Daoy (cell line): Measurements from ENCODE around the gene DNM3. TPM values are rescaled to one million over a fixed set of nuclear protein-coding genes. Genes with fewer than 3 reads are reported as not detected.
"Not testable (repeated sequence)": the region's sequence is repeated elsewhere in the genome, so short reads cannot be mapped to it uniquely, and the experiment has no call there.

Experiments
- DNase-seq: peaks from one replicate; pipeline ENCODE4 v3.0.0-alpha.2; 2015; ENCODE audit warnings: low read depth
- total RNA-seq: library from RNA; depleted of rRNA; stranded (reverse); fragments of >200 nt; shearing (Covaris generic); gene quantifications from 2 replicates; pipeline ENCODE4 v1.2.3, GENCODE V29; 2014

The DNM3 gene
- total RNA-seq, 1 experiment from 2014 or later = 4.5 TPM

GRCh38 chr1:172417557-172417956 is 576.3 kb downstream of the DNM3 start:
- no peak for DNase-seq

- DNase-seq = no peak
Measured at GRCh38 chr1:172420385-172420784, 579.1 kb downstream of the DNM3 start, which contains the start of gene C1orf105. TSS of gene C1orf105 (plus strand) at chr1:172420685. CDS start at chr1:172420886, 201 bp downstream.

GRCh38 chr1:172421974-172422604 is 580.8 kb downstream of the DNM3 start:
- no peak for DNase-seq

GRCh38 chr1:172423336-172423735 is 582.0 kb downstream of the DNM3 start:
- DNase-seq = no peak

GRCh38 chr1:172425339-172425738 is 584.0 kb downstream of the DNM3 start:
- no peak for DNase-seq

- no peak for DNase-seq
Measured at GRCh38 chr1:172427191-172427590, 585.9 kb downstream of the DNM3 start.

GRCh38 chr1:172429331-172430127 is 588.2 kb downstream of the DNM3 start:
- peak; percentile 63 for DNase-seq

- no peak for DNase-seq
Measured at GRCh38 chr1:172430128-172430454, 588.8 kb downstream of the DNM3 start.

- DNase-seq = no peak
Measured at GRCh38 chr1:172431204-172431603, 589.9 kb downstream of the DNM3 start.

- DNase-seq = no peak
Measured at GRCh38 chr1:172431721-172432192, 590.5 kb downstream of the DNM3 start.

- DNase-seq = not testable (repeated sequence)
Measured at GRCh38 chr1:172437183-172437582, 595.9 kb downstream of the DNM3 start.

GRCh38 chr1:172442404-172442803 is 601.1 kb downstream of the DNM3 start:
- no peak for DNase-seq

GRCh38 chr1:172442843-172443565 is 601.7 kb downstream of the DNM3 start:
- no peak for DNase-seq

- DNase-seq = peak; percentile 93
Measured at GRCh38 chr1:172443666-172444453, 602.6 kb downstream of the DNM3 start, which contains the start of gene PIGC. TSS of gene PIGC (minus strand) at chr1:172444069. CDS start at chr1:172442622, 1,447 bp downstream.

GRCh38 chr1:172446547-172446946 is 605.2 kb downstream of the DNM3 start:
- DNase-seq = no peak

- no peak for DNase-seq
Measured at GRCh38 chr1:172447641-172448040, 606.3 kb downstream of the DNM3 start.

- peak; percentile 47 for DNase-seq
Measured at GRCh38 chr1:172448995-172449584, 607.8 kb downstream of the DNM3 start.

GRCh38 chr1:172449585-172450523 is 608.6 kb downstream of the DNM3 start:
- DNase-seq = peak; percentile 68

- DNase-seq = peak; percentile 6
Measured at GRCh38 chr1:172450524-172450885, 609.2 kb downstream of the DNM3 start.

- peak; percentile 75 for DNase-seq
Measured at GRCh38 chr1:172451002-172451443, 609.7 kb downstream of the DNM3 start.
